DOHH2 (cell line): ENCODE data around the gene JMJD6.

Source experiments
- H3F3A ChIP-seq: fragments of 200-600 bp; sonication (generic), shearing (Covaris generic); 2 replicates; pipeline ENCODE4 v1.6.0; 2016; ENCODE audit warnings: antibody characterized with exemption, mild to moderate bottlenecking; ENCODE audit not compliant: control insufficient read depth, insufficient read depth
- H3K27ac ChIP-seq: fragments of 200-600 bp; sonication (generic); 2 replicates; pipeline ENCODE4 v1.5.1; 2014; ENCODE audit warnings: low read depth, mild to moderate bottlenecking, low read length, moderate library complexity
- H3K27me3 ChIP-seq: fragments of 200-600 bp; sonication (generic); 2 replicates; pipeline ENCODE4 v1.6.1; 2014; ENCODE audit warnings: mild to moderate bottlenecking, low read length, mixed read lengths; ENCODE audit not compliant: control insufficient read depth
- H3K36me3 ChIP-seq: fragments of 200-600 bp; sonication (generic); 2 replicates; pipeline ENCODE4 v1.6.1; 2014; ENCODE audit warnings: mild to moderate bottlenecking, low read length, moderate library complexity, mixed read lengths; ENCODE audit not compliant: control insufficient read depth
- H3K4me1 ChIP-seq: fragments of 200-600 bp; sonication (generic); 2 replicates; pipeline ENCODE4 v1.6.1; 2014; ENCODE audit warnings: mild to moderate bottlenecking, low read length, mixed read lengths; ENCODE audit not compliant: control insufficient read depth
- H3K4me2 ChIP-seq: fragments of 200-600 bp; sonication (generic); 2 replicates; pipeline ENCODE4 v1.6.0; 2014; ENCODE audit warnings: mild to moderate bottlenecking, low read length, moderate library complexity
- H3K4me3 ChIP-seq: fragments of 200-600 bp; sonication (generic); 2 replicates; pipeline ENCODE4 v1.5.1; 2014; ENCODE audit warnings: mild to moderate bottlenecking, low read length, mixed read lengths
- H3K79me2 ChIP-seq: fragments of 200-600 bp; sonication (generic); 2 replicates; pipeline ENCODE4 v1.6.1; 2014; ENCODE audit warnings: mild to moderate bottlenecking, low read length, mixed read lengths; ENCODE audit not compliant: control insufficient read depth
- H3K9me2 ChIP-seq: fragments of 200-600 bp; sonication (generic); replicated peaks from 2 replicates; pipeline ENCODE4 v1.6.1; 2014; ENCODE audit warnings: mild to moderate bottlenecking, low read length, mixed read lengths; ENCODE audit not compliant: control insufficient read depth
- H3K9me3 ChIP-seq: fragments of 200-600 bp; sonication (generic); 2 replicates; pipeline ENCODE4 v1.6.1; 2014; ENCODE audit warnings: antibody characterized with exemption, low read length, mixed read lengths; ENCODE audit not compliant: control insufficient read depth, insufficient read depth
- H4K20me1 ChIP-seq: fragments of 200-600 bp; sonication (generic); 2 replicates; pipeline ENCODE4 v1.6.0; 2014; ENCODE audit warnings: low read depth, mild to moderate bottlenecking, antibody characterized with exemption, low read length, moderate library complexity; ENCODE audit not compliant: control insufficient read depth, insufficient read depth
- EZH2phosphoT487 ChIP-seq: fragments of 200-600 bp; sonication (generic); IDR thresholded peaks from 2 replicates; pipeline ENCODE4 v1.6.1; 2017; ENCODE audit warnings: borderline replicate concordance, mild to moderate bottlenecking, antibody characterized with exemption, low read length, moderate library complexity, mixed read lengths
- TF ChIP-seq, protein P1 (sequence below): fragments of 200-600 bp; sonication (generic); IDR thresholded peaks from one replicate; pipeline ENCODE4 v1.5.1; 2014; ENCODE audit warnings: antibody characterized with exemption, mild to moderate bottlenecking, low read depth, low read length; ENCODE audit not compliant: poor library complexity, severe bottlenecking

The JMJD6 gene

DNA sequence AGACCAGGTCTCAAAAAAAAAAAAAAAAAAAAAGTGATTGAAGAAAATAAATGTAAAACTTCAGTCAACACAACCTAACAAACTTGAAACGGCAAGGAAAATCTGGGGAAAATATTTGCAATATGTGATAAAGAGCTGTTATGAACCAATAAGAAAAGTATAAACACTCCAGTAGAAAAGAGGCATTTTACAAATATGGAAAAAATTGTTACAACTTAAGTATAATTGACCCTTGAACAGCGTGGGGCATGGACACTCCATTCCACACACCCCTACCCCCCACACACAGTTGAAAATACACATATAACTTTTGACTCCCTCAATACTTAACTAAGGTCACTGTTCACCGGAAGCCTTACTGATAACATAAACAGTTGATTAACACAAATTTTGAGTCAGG is 32.2 kb upstream of the JMJD6 start:
- no peaks in the 10 kb centered on the region for H3K79me2 ChIP-seq
- no peaks in the 10 kb centered on the region for H3K9me3 ChIP-seq
- no peaks in the 10 kb centered on the region for H3F3A ChIP-seq
- H3K27me3 ChIP-seq = no peaks in the 10 kb centered on the region
- H4K20me1 ChIP-seq = no peaks in the 10 kb centered on the region
- H3K9me2 ChIP-seq = no peaks in the 10 kb centered on the region
- no peak overlapping the region for H3K4me3 ChIP-seq
- no peak overlapping the region for H3K4me2 ChIP-seq
- no peak overlapping the region for H3K27ac ChIP-seq
- H3K4me1 ChIP-seq = no peaks in the 10 kb centered on the region
- H3K36me3 ChIP-seq = no peaks in the 10 kb centered on the region; the same call in 1 of the 2 replicates
- TF ChIP-seq EZH2phosphoT487 = no peak
- TF ChIP-seq, protein P1, sequence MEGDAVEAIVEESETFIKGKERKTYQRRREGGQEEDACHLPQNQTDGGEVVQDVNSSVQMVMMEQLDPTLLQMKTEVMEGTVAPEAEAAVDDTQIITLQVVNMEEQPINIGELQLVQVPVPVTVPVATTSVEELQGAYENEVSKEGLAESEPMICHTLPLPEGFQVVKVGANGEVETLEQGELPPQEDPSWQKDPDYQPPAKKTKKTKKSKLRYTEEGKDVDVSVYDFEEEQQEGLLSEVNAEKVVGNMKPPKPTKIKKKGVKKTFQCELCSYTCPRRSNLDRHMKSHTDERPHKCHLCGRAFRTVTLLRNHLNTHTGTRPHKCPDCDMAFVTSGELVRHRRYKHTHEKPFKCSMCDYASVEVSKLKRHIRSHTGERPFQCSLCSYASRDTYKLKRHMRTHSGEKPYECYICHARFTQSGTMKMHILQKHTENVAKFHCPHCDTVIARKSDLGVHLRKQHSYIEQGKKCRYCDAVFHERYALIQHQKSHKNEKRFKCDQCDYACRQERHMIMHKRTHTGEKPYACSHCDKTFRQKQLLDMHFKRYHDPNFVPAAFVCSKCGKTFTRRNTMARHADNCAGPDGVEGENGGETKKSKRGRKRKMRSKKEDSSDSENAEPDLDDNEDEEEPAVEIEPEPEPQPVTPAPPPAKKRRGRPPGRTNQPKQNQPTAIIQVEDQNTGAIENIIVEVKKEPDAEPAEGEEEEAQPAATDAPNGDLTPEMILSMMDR = no peak

DNA sequence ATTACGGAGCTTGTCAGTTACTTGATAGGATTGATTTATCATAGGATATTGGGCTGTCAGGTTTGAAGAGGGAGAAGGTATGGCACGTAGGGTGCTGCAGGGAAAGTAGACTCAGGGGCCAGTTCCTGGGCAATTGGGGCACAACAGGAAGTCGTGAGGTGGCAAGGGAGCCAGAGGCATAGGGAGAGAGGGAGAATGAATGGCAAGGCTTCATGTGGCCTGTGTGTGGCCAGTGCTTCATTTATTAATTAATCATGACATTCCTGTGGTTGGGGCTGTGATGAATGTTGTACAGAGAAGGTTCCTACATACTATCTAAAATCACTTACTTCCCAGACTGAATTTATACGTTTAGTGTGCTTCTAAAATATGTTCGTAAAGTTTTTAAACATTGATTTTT is 30.9 kb upstream of the JMJD6 start:
- no peak overlapping the region for H3K4me2 ChIP-seq
- H3K4me3 ChIP-seq = no peak overlapping the region
- no peaks in the 10 kb centered on the region for H4K20me1 ChIP-seq
- H3K79me2 ChIP-seq = no peaks in the 10 kb centered on the region
- no peaks in the 10 kb centered on the region for H3K9me2 ChIP-seq
- no peaks in the 10 kb centered on the region; the same call in 1 of the 2 replicates for H3K36me3 ChIP-seq
- no peak for TF ChIP-seq EZH2phosphoT487
- H3K27ac ChIP-seq = no peak overlapping the region
- H3K9me3 ChIP-seq = no peaks in the 10 kb centered on the region
- no peaks in the 10 kb centered on the region for H3K4me1 ChIP-seq
- no peaks in the 10 kb centered on the region for H3F3A ChIP-seq
- H3K27me3 ChIP-seq = no peaks in the 10 kb centered on the region

DNA sequence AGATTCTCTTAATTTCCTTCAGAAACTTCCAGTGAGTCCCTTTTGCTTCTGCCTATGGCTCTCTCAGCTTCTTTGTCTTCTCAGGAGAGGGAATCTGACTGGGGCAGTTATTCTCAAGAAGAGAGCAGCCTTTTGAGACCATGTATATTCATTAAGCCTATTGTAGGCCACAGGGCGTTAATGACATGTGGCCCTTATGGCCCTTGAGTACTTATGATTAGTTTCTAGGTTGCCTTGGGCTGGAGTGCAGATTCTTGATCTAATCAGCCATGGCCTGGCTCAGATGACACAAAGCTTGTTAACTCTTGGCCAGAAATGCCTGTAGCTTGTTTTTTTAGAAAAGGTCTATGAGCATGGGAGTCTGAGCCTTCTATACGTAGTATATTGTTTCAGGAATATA is 28.9 kb upstream of the JMJD6 start:
- TF ChIP-seq EZH2phosphoT487 = no peak
- TF ChIP-seq, protein P1 = no peak
- no peaks in the 10 kb centered on the region for H3K79me2 ChIP-seq
- no peaks in the 10 kb centered on the region for H3F3A ChIP-seq
- no peaks in the 10 kb centered on the region; the same call in none of the 2 replicates for H3K36me3 ChIP-seq
- no peaks in the 10 kb centered on the region for H3K9me3 ChIP-seq
- no peaks in the 10 kb centered on the region for H3K27me3 ChIP-seq
- H3K4me3 ChIP-seq = no peak overlapping the region
- H3K4me2 ChIP-seq = no peak overlapping the region
- H3K4me1 ChIP-seq = peaks cover 6% of the 10 kb centered on the region
- H4K20me1 ChIP-seq = no peaks in the 10 kb centered on the region
- no peak overlapping the region for H3K27ac ChIP-seq
- no peaks in the 10 kb centered on the region for H3K9me2 ChIP-seq

DNA sequence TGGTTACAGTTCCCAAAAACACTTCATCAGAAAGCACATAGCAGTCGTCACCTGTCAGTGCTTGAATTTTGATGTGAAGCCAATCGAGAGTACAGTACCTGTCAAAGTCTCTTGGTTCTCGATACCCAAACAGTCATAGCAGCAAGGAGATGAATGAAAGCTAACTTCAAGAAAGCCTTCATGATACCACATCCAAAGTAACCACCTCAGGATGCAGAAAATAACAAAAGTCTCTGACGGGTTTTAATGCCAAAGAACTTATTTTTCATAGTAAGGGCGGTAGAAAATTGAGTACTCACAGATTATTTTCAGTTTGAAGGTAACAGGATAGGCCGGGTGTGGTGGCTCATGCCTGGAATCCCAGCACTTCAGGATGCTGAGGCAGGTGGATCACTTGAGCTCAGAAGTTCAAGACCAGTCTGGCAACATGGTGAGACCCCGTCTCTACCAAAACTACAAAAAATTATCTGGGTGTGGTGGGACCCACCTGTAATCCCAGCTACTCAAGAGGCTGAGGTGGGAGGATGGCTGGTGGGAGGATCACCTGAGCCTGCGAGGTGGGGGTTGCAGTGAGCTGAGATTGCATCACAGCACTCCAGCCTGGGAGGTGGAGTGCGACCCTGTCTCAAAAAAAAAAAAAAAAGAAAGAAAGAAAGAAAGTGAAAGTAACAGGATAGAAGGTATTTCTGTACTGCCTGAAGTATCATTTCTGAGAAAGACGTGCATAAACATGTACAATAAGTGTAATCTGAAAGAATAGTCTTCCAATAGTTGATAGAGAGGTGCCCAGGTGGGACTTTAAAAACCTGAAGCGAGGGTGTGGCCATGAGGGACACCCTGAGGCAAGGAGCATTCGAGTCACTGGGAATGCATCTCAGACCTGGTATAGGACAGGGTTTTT is 26.9 kb upstream of the JMJD6 start:
- Histone ChIP-seq H4K20me1 (no peaks in the 10 kb centered on the region), H3K4me2 (no peak overlapping the region), H3K27me3 (no peaks in the 10 kb centered on the region), H3F3A (no peaks in the 10 kb centered on the region), H3K9me3 (no peaks in the 10 kb centered on the region), H3K9me2 (no peaks in the 10 kb centered on the region), H3K4me1 (peaks cover 6% of the 10 kb centered on the region), H3K4me3 (no peak overlapping the region), H3K36me3 (no peaks in the 10 kb centered on the region; the same call in none of the 2 replicates), H3K79me2 (no peaks in the 10 kb centered on the region), H3K27ac (no peak overlapping the region)
- TF ChIP-seq, protein P1 = no peak
